ENCODE results near the gene TLE3. TPM values are rescaled to one million over a fixed set of nuclear protein-coding genes. Genes with fewer than 3 reads are reported as not detected.
"Not testable (repeated sequence)": the region's sequence is repeated elsewhere in the genome, so short reads cannot be mapped to it uniquely, and the experiment has no call there.

Gene TLE3
- polyA plus RNA-seq, 3 donors from 2014 or later, result 0.06 to 18.6 (median 3.9) TPM

DNA sequence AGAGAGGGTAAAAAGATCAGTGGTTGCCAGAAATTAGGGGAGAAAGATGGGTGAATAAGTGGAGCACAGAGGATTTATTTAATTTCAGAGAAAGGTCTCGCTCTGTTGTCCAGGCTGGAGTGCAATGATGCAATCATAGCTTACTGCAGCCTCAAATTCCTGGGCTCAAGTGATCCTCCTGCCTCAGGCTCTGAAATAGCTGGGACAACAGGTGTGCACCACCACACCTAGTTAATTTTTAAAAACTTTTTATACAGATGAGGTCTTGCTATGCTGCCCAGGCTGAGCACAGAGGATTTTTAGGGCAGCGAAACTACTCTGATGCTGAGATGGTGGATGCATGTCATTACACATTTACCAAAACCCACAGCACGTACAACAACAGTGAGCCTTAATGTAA lies 20.9 kb upstream of the TLE3 start:
- Mint-ChIP-seq H3K27me3 (ENCODE audit: low read depth in 3 of 3) (peaks cover 5 to 6% (median 5%) of the 10 kb centered on the region in 3 donors), H3K4me1 (no peaks in the 10 kb centered on the region), H3K36me3 (peaks cover 0 to 5% (median 0%) of the 10 kb centered on the region in 3 donors), H3K4me3 (no peak overlapping the region), H3K27ac (no peak overlapping the region), H3K9me3 (no peaks in the 10 kb centered on the region)
- DNase-seq, result no peak

DNA sequence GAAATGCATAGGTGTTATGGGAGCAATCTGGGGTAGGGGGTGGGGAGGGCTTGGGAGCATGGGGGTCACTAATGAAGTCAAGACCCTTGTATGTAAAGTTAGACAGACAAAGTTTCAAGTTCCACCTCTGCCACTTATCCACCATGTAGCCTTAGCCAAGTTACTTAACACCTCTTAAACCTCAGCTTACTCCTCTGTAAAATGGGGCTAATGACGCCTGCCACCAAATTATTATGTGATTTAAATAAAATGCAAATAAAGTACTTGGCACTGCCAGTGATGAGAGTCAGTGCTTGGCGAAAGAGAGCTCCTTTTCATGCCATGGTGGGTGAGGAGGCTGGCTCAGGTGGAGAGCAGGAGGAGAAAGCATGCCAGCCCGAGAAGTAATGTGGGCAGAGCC lies 18.6 kb upstream of the TLE3 start:
- Mint-ChIP-seq H3K4me3 (no peak overlapping the region), H3K9me3 (no peaks in the 10 kb centered on the region), H3K27me3 (ENCODE audit: low read depth in 3 of 3) (peaks cover 6 to 15% (median 8%) of the 10 kb centered on the region in 3 donors), H3K36me3 (peaks cover 0 to 5% (median 0%) of the 10 kb centered on the region in 3 donors), H3K4me1 (no peaks in the 10 kb centered on the region), H3K27ac (no peak overlapping the region)
- DNase-seq, result no peak

DNA sequence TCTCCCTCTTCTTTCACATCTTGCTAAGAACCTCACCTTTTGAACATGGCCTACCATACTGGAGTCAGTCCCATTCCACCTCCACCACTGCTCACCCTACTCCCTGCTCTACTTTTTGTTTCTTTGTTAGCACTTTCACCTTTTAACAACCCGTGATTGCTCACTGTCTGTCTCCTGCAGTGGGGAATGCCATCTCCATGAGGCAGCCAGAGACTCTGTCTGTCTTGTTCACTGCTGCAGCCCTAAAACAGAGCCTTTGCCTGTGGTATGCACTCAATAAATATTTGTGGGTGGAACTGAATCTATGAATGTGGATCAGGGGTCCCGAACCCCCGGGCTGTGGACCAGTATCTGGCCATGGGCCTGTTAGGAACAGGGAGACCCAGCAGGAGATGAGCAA lies 16.5 kb upstream of the TLE3 start:
- no peaks in the 10 kb centered on the region for H3K4me1 Mint-ChIP-seq
- no peak overlapping the region for H3K4me3 Mint-ChIP-seq
- H3K27me3 Mint-ChIP-seq (ENCODE audit: low read depth in 3 of 3), result peaks cover 10 to 15% (median 12%) of the 10 kb centered on the region in 3 donors
- no peaks in the 10 kb centered on the region for H3K9me3 Mint-ChIP-seq
- DNase-seq, result no peak
- peak overlapping the region in 1 of 6 donors; percentile 35 for H3K27ac Mint-ChIP-seq
- peaks cover 0 to 5% (median 0%) of the 10 kb centered on the region in 3 donors for H3K36me3 Mint-ChIP-seq

DNA sequence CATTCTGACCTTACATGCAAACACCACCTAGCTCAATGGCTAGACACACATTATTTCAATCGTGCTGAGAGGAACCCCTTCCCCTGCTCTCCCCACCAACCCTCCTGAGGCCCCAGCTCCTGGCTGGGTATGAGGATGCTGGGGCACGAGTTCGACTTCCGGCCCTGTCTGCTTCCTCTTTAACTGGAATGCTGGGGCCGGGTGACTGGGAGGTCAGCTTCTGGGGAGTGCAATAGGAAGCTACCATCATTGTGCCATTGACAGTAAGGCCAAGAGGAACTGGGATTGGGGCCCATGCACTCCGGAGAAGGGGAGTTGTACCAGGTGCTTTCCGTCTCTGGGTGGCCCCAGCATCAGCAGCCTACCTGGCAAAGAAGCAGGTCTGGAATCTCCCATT lies 15.6 kb upstream of the TLE3 start:
- no peaks in the 10 kb centered on the region for H3K4me1 Mint-ChIP-seq
- peaks cover 10 to 15% (median 12%) of the 10 kb centered on the region in 3 donors for H3K27me3 Mint-ChIP-seq (ENCODE audit: low read depth in 3 of 3)
- no peak for DNase-seq
- H3K4me3 Mint-ChIP-seq, result no peak overlapping the region
- H3K36me3 Mint-ChIP-seq, result peaks cover 0 to 5% (median 0%) of the 10 kb centered on the region in 3 donors
- H3K27ac Mint-ChIP-seq, result no peak overlapping the region
- H3K9me3 Mint-ChIP-seq, result no peaks in the 10 kb centered on the region

DNA sequence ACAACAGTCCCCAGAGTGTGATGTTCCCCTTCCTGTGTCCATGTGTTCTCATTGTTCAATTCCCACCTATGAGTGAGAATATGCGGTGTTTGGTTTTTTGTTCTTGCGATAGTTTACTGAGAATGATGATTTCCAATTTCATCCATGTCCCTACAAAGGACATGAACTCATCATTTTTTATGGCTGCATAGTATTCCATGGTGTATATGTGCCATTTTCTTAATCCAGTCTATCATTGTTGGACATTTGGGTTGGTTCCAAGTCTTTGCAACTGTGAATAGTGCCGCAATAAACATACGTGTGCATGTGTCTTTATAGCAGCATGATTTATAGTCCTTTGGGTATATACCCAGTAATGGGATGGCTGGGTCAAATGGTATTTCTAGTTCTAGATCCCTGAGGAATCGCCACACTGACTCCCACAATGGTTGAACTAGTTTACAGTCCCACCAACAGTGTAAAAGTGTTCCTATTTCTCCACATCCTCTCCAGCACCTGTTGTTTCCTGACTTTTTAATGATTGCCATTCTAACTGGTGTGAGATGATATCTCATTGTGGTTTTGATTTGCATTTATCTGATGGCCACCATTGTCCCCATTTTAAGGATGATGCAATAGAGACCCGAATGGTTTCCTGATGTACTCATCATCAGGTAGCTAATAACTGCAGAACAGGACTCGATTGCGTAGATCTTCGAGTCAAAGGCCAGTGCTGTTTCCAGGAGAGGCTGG lies 15.0 kb upstream of the TLE3 start:
- not testable (repeated sequence) for H3K4me1 Mint-ChIP-seq, DNase-seq, H3K36me3 Mint-ChIP-seq, H3K9me3 Mint-ChIP-seq, H3K27ac Mint-ChIP-seq, H3K4me3 Mint-ChIP-seq
- H3K27me3 Mint-ChIP-seq (ENCODE audit: low read depth in 3 of 3), result peaks cover 10 to 15% (median 12%) of the 10 kb centered on the region in 3 donors

DNA sequence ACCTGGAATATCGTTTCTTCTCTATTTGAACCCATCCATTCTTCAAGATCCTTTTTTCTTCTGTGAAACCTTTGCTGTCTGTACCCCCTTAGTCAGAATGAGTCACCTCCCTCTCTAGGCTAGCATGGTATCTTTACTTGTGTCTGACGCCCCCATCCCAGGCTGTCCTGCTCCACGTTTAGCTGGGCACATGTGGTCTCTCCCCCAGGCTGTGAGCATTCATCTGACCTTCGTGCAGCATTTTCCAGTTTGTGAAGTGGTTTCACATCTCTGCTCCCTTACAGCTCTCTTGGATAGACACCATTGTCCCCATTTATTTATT lies 14.3 kb upstream of the TLE3 start:
- H3K9me3 Mint-ChIP-seq, result no peaks in the 10 kb centered on the region
- H3K4me1 Mint-ChIP-seq, result no peaks in the 10 kb centered on the region
- H3K27ac Mint-ChIP-seq, result no peak overlapping the region
- no peak for DNase-seq
- H3K36me3 Mint-ChIP-seq, result peaks cover 0 to 5% (median 0%) of the 10 kb centered on the region in 3 donors
- H3K27me3 Mint-ChIP-seq (ENCODE audit: low read depth in 3 of 3), result peaks cover 10 to 15% (median 10%) of the 10 kb centered on the region in 3 donors
- no peak overlapping the region for H3K4me3 Mint-ChIP-seq

DNA sequence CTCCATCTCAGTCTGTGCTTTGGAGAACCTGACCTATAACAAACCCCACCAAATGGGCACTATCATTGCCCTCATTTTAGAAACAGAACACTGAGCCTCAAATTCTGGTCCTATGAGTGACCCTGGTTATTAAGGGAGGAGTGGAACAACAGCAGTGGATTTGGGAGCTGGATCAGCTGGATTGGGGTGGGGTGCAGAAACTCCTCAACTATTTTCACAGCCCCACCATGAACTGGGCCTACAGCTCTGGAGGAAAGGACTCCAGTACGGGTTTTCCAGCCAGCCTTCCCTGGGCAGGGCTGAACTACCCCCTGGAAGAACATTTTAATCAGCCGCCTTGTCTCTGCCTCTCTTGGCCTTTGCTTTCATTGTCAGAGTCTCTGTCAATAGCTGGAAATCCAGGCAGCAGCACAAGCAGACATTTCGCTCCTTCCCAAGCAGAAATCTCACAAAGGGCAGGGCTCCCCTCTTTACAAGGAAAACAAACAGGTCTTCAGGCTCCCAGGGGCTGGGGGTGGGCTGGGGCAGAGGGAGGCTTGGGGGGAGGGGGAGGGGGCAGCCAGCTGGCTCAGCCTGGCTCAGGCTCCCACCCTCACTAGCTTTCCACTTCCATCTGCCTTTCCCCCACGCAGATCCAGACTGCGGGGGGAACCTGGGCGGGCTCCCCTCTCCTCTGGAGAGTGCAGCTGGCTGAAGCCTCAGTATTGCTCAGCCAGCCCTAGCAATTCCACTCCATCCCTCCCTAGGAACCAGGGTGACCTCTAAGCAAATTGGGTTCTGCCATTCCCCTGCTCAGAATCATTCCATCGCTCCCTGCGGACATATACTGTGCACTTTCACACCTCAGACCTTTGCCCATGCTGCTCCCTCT lies 13.7 kb upstream of the TLE3 start:
- Mint-ChIP-seq H3K36me3 (peaks cover 0 to 5% (median 0%) of the 10 kb centered on the region in 3 donors), H3K4me3 (no peak overlapping the region), H3K27me3 (ENCODE audit: low read depth in 3 of 3) (peaks cover 12 to 15% (median 12%) of the 10 kb centered on the region in 3 donors), H3K9me3 (no peaks in the 10 kb centered on the region), H3K4me1 (no peaks in the 10 kb centered on the region), H3K27ac (no peak overlapping the region)
- no peak for DNase-seq

DNA sequence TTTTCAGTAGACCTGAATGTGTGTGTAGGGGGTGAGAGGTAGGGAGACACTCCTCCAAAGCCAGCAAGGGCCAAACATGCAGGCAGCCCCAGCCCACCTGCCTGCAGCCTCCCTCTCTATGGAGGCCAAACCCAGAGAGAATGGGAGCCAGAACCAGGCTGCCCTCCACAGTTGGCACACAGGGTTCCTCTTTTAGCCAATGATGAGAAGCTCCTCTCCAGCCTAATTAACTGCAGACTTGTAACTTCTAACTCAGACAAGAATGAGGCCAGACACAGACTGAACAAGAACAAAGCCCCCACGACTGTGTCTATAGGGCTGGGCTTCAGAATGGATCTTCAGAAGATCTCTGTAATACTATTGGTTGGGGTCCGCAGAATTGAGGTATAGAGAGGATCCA lies 12.3 kb upstream of the TLE3 start:
- Mint-ChIP-seq H3K9me3 (no peaks in the 10 kb centered on the region), H3K36me3 (peaks cover 0 to 5% (median 0%) of the 10 kb centered on the region in 3 donors), H3K27ac (no peak overlapping the region), H3K4me3 (no peak overlapping the region), H3K4me1 (no peaks in the 10 kb centered on the region), H3K27me3 (ENCODE audit: low read depth in 3 of 3) (peaks cover 11 to 16% (median 12%) of the 10 kb centered on the region in 3 donors)
- no peak for DNase-seq

DNA sequence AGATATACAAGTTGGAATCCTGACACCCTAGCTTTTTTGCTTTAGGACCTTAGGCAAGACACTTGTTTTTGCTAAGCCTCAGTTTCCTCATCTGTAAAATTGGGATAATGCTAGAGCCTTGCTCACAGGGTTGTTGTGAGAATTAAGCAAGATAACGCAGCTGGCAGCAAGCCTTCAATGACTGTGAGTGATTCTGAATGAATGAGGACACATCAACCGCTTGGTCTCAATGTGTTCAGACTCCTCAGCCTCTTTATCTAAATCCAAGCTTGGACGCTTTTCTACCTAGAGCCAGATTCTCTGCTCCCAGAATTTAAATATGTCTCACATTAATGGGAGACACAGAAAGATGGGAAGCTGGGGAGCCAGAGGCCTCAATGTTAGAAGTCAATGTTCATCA lies 11.8 kb upstream of the TLE3 start:
- peaks cover 10 to 16% (median 11%) of the 10 kb centered on the region in 3 donors for H3K27me3 Mint-ChIP-seq (ENCODE audit: low read depth in 3 of 3)
- no peak overlapping the region for H3K27ac Mint-ChIP-seq
- no peak overlapping the region for H3K4me3 Mint-ChIP-seq

DNA sequence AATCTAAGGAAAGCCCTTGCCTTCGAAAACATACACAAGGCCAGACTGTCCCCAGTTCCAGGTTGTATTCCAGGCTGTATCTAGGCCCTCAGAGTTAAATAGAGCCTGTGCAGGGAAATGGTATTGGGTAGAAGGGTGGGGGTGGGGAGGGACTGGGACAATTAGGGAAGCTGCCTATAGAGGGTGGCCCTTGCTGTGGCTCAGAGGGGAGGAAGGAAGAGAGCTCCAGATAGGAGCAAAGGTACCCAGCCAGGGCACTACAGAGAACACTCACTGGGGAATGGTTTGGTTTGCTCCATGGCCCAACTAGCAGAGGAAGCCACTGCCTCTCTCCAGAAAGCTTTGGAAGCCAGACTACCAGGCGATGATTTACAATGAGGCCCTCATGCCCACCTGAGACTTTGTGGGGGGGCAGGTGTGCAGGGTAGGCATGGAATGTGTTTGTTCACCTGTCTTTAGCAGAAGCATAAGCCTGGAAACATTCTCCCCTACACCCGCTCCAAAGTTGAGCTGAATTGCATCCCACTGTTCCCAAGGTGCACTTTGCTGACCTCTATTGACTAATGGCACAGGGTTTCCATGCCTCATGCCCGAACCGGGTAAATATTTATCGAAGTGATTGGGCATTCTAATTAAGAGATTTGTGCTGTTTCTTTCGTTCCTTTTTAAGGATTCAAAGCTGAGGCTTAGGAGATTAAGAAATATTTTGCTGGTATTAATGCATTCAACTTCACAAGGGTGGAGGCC lies 6.3 kb upstream of the TLE3 start:
- no peaks in the 10 kb centered on the region for H3K9me3 Mint-ChIP-seq
- H3K4me3 Mint-ChIP-seq, result no peak overlapping the region
- peaks cover 19 to 20% of the 10 kb centered on the region in 2 donors for H3K4me1 Mint-ChIP-seq
- H3K27me3 Mint-ChIP-seq (ENCODE audit: low read depth in 3 of 3), result peaks cover 21 to 34% (median 29%) of the 10 kb centered on the region in 3 donors
- no peaks in the 10 kb centered on the region for H3K36me3 Mint-ChIP-seq
- DNase-seq, result no peak
- no peak overlapping the region for H3K27ac Mint-ChIP-seq

More for the DNA sequence above, 11.8 kb upstream of the TLE3 start:
- DNase-seq, result no peak
- Mint-ChIP-seq H3K4me1 (no peaks in the 10 kb centered on the region), H3K36me3 (peaks cover 0 to 5% (median 0%) of the 10 kb centered on the region in 3 donors), H3K9me3 (no peaks in the 10 kb centered on the region)

DNA sequence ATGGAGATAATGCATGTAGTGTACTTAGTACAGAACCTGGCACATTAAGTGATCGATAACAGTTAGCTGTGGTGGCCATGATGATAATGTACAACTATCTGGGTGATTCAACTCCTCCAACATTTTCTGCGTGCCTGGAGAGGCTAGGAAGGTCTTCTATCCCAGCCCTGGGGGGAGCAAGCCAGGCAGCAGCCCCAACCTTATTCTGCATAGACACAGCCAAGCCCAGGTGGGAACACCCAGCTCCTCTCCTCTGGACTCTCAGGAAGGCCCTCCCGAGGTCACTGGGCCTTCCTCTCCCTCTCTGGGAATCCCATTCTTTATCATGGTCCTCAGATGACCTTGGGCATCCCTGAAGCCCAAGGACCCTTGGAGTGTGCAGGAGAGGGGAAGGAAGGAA lies 5.1 kb upstream of the TLE3 start:
- Mint-ChIP-seq H3K27ac (no peak overlapping the region), H3K9me3 (no peaks in the 10 kb centered on the region), H3K36me3 (no peaks in the 10 kb centered on the region), H3K27me3 (ENCODE audit: low read depth in 3 of 3) (peaks cover 22 to 42% (median 31%) of the 10 kb centered on the region in 3 donors), H3K4me1 (peaks cover 27 to 29% of the 10 kb centered on the region in 2 donors), H3K4me3 (no peak overlapping the region)
- DNase-seq, result no peak

DNA sequence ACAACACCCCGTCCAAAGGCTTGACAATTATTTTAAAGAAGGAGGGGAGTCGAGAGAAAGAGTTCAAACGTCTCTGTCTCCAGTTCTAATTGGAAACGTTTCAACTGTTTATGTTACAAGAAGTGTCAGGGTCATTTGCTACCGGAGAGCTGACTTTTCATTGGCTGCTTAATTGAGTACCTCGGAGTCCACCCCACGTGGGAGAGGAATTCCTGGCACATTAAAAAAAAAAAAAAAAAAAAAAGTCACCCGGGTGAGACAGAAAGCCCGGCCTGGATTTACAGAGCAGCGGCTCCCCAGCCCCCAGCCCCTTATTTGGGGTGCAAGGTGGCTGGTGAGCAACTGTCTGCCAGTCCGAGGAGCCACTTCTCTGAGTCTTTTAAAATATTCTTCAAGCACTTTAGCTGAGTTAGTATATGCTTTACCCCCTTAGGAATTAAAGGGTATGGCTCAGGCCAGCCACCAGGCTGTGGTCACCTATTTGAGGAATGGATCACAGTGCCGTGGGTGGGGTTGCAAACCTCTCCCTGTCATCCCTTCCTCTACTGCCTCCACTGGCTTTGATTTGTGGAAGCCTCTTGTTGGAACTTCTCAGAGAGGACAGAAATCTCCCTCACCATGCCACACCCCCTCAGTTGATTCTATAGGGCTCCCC lies 3.9 kb upstream of the TLE3 start:
- Mint-ChIP-seq H3K4me3 (peak overlapping the region in 1 of 5 donors; percentile 20), H3K36me3 (peaks cover 0 to under 1% (median 0%) of the 10 kb centered on the region in 3 donors), H3K9me3 (no peaks in the 10 kb centered on the region), H3K4me1 (peaks cover 34 to 37% of the 10 kb centered on the region in 2 donors), H3K27me3 (ENCODE audit: low read depth in 3 of 3) (peaks cover 24 to 48% (median 36%) of the 10 kb centered on the region in 3 donors), H3K27ac (no peak overlapping the region)
- no peak for DNase-seq

All from immature natural killer cell (primary cell).